SH-SY5Y (cell line): ENCODE data around the gene PRND.

ENCODE experiments used
- GATA2 ChIP-seq: IDR thresholded peaks from 2 replicates; pipeline ENCODE4 v1.6.1; 2011; ENCODE audit warnings: mild to moderate bottlenecking, low read depth, low read length
- GATA3 ChIP-seq: IDR thresholded peaks from 2 replicates; pipeline ENCODE4 v1.6.1; 2011; ENCODE audit warnings: low read depth, mild to moderate bottlenecking, low read length, moderate library complexity

- TF ChIP-seq GATA2 = no peak
- no peak for TF ChIP-seq GATA3
Measured at GRCh38 chr20:4677846-4678245, 43.9 kb upstream of the PRND start.
